HUES48 (cell line): Measurements from ENCODE around the gene ANKRD40.
A peak's percentile ranks its signal among the peaks of the same experiment; 100 is the strongest.

Experiments used
- H3K27ac ChIP-seq: one replicate; pipeline ENCODE4 v1.7.0; 2013; ENCODE audit warnings: low read depth, low read length, inconsistent platforms
- H3K27me3 ChIP-seq: 2 replicates; pipeline ENCODE4 v1.6.1; 2013; ENCODE audit warnings: mild to moderate bottlenecking, low read length; ENCODE audit not compliant: control insufficient read depth, insufficient read depth
- H3K36me3 ChIP-seq: 2 replicates; pipeline ENCODE4 v1.6.1; 2013; ENCODE audit warnings: low read length; ENCODE audit not compliant: control insufficient read depth, insufficient read depth
- H3K4me1 ChIP-seq: 2 replicates; pipeline ENCODE4 v1.6.1; 2013; ENCODE audit warnings: mild to moderate bottlenecking, low read length; ENCODE audit not compliant: control insufficient read depth, insufficient read depth
- H3K4me3 ChIP-seq: 2 replicates; pipeline ENCODE4 v1.5.1; 2013; ENCODE audit warnings: mild to moderate bottlenecking, low read depth, low read length
- H3K9ac ChIP-seq: 2 replicates; pipeline ENCODE4 v1.6.1; 2013; ENCODE audit warnings: mild to moderate bottlenecking, low read depth, low read length, moderate library complexity
- H3K9me3 ChIP-seq: 2 replicates; pipeline ENCODE4 v1.6.1; 2013; ENCODE audit warnings: low read length; ENCODE audit not compliant: control insufficient read depth, insufficient read depth

ANKRD40 gene

GRCh38 chr17:50676065-50676975 lies 31.4 kb downstream of the ANKRD40 start:
- Histone ChIP-seq H3K4me1 (no peaks in the 10 kb centered on the region), H3K4me3 (no peak overlapping the region), H3K27ac (no peak overlapping the region), H3K36me3 (no peaks in the 10 kb centered on the region), H3K9ac (no peak overlapping the region), H3K9me3 (no peaks in the 10 kb centered on the region), H3K27me3 (no peaks in the 10 kb centered on the region; the same call in 1 of the 2 replicates)

- no peaks in the 10 kb centered on the region for H3K27me3 ChIP-seq
- no peak overlapping the region for H3K27ac ChIP-seq
- H3K36me3 ChIP-seq = no peaks in the 10 kb centered on the region
- no peak overlapping the region for H3K4me3 ChIP-seq
- H3K4me1 ChIP-seq = no peaks in the 10 kb centered on the region
- H3K9me3 ChIP-seq = no peaks in the 10 kb centered on the region
- no peak overlapping the region for H3K9ac ChIP-seq
These were observed 32.1 kb downstream of the ANKRD40 start for GRCh38 chr17:50675627-50676026.

- no peak overlapping the region for H3K4me3 ChIP-seq
- H3K9me3 ChIP-seq = no peaks in the 10 kb centered on the region
- no peaks in the 10 kb centered on the region for H3K4me1 ChIP-seq
- H3K27me3 ChIP-seq = no peaks in the 10 kb centered on the region
- H3K9ac ChIP-seq = no peak overlapping the region
- no peak overlapping the region for H3K27ac ChIP-seq
- no peaks in the 10 kb centered on the region for H3K36me3 ChIP-seq
These were observed 32.5 kb downstream of the ANKRD40 start for GRCh38 chr17:50675190-50675589.

GRCh38 chr17:50672831-50673551 lies 34.7 kb downstream of the ANKRD40 start:
- H3K27ac ChIP-seq = no peak overlapping the region
- no peaks in the 10 kb centered on the region for H3K27me3 ChIP-seq
- H3K4me3 ChIP-seq = no peak overlapping the region
- peaks cover 5% of the 10 kb centered on the region; the same call in 1 of the 2 replicates for H3K4me1 ChIP-seq
- H3K9me3 ChIP-seq = no peaks in the 10 kb centered on the region
- H3K9ac ChIP-seq = no peak overlapping the region
- H3K36me3 ChIP-seq = no peaks in the 10 kb centered on the region

- Histone ChIP-seq H3K27ac (no peak overlapping the region), H3K4me1 (peaks cover 6% of the 10 kb centered on the region; the same call in 1 of the 2 replicates), H3K9ac (no peak overlapping the region), H3K9me3 (no peaks in the 10 kb centered on the region), H3K36me3 (no peaks in the 10 kb centered on the region), H3K4me3 (no peak overlapping the region), H3K27me3 (no peaks in the 10 kb centered on the region)
These were observed 35.6 kb downstream of the ANKRD40 start for GRCh38 chr17:50672071-50672470.

- Histone ChIP-seq H3K4me1 (peaks cover 6% of the 10 kb centered on the region; the same call in 1 of the 2 replicates), H3K9ac (no peak overlapping the region), H3K9me3 (no peaks in the 10 kb centered on the region), H3K27me3 (no peaks in the 10 kb centered on the region), H3K36me3 (no peaks in the 10 kb centered on the region), H3K4me3 (no peak overlapping the region), H3K27ac (no peak overlapping the region)
These were observed 38.7 kb downstream of the ANKRD40 start for GRCh38 chr17:50668838-50669581.

- Histone ChIP-seq H3K27me3 (no peaks in the 10 kb centered on the region), H3K4me3 (no peak overlapping the region), H3K27ac (peak overlapping the region; percentile 77), H3K36me3 (no peaks in the 10 kb centered on the region), H3K9me3 (no peaks in the 10 kb centered on the region), H3K4me1 (peaks cover 6% of the 10 kb centered on the region; the same call in 1 of the 2 replicates), H3K9ac (no peak overlapping the region)
These were observed 39.5 kb downstream of the ANKRD40 start for GRCh38 chr17:50668025-50668837.

GRCh38 chr17:50667259-50668024 lies 40.3 kb downstream of the ANKRD40 start:
- Histone ChIP-seq H3K9ac (no peak overlapping the region), H3K36me3 (no peaks in the 10 kb centered on the region), H3K4me1 (peaks cover 6% of the 10 kb centered on the region; the same call in 1 of the 2 replicates), H3K27ac (peak overlapping the region; percentile 77), H3K9me3 (no peaks in the 10 kb centered on the region), H3K4me3 (no peak overlapping the region), H3K27me3 (no peaks in the 10 kb centered on the region)

- H3K9ac ChIP-seq = no peak overlapping the region
- H3K9me3 ChIP-seq = no peaks in the 10 kb centered on the region
- H3K27me3 ChIP-seq = no peaks in the 10 kb centered on the region
- H3K4me3 ChIP-seq = no peak overlapping the region
- no peaks in the 10 kb centered on the region for H3K36me3 ChIP-seq
- no peak overlapping the region for H3K27ac ChIP-seq
- H3K4me1 ChIP-seq = peaks cover 14% of the 10 kb centered on the region
These were observed 41.4 kb downstream of the ANKRD40 start for GRCh38 chr17:50666316-50666715.
